ENCODE results near the gene CHRNB4. TPM values are rescaled to one million over a fixed set of nuclear protein-coding genes. Genes with fewer than 3 reads are reported as not detected.

The CHRNB4 gene
- polyA plus RNA-seq, 1 of the 3 experiments (the other 2 are of a cell fraction), result 0.30 TPM

- H3K4me2 ChIP-seq, result no peak overlapping the region
- ChIA-PET CTCF (interaction anchor here (0.6 to 8.5 kb wide), 4 partner anchors 15 to 117 kb away, joined by 3 to 157 read pairs (median 31); partner anchors contain the start of gene CHRNA3), POLR2A (interaction anchor here (2.2 to 8.9 kb wide), 2 partner anchors 8 to 38 kb away, joined by 6 to 191 read pairs; no protein-coding TSS in a partner anchor)
- H3K36me3 ChIP-seq (replicated peaks in 1 of 2; ENCODE audit: control insufficient read depth in 1 of 2, insufficient read depth in 2 of 2, low read length in 1 of 2), result peaks cover 0 to 2% of the 10 kb centered on the region in 2 experiments
- WGBS (ENCODE audit: low lambda C conversion rate), result 63% methylated on average over 7 of the region's 12 CpGs
- no peak overlapping the region for H3K9ac ChIP-seq
- H3K27me3 ChIP-seq (ENCODE audit: insufficient read depth), result peaks cover 4% of the 10 kb centered on the region
- no peaks in the 10 kb centered on the region for H3K79me2 ChIP-seq (ENCODE audit: insufficient read depth)
- H3K9me2 ChIP-seq, result no peaks in the 10 kb centered on the region
- no peak overlapping the region for H3K27ac ChIP-seq (ENCODE audit: low read depth in 2 of 2, low read length in 1 of 2)
- H3K9me3 ChIP-seq, result 0 out of 2 replicates have a peak, but pooled peaks cover 5% of the 10 kb centered on the region
- H3K4me3 ChIP-seq (ENCODE audit: low read depth in 2 of 2, low read length in 1 of 2), result no peak overlapping the region; a peak in 1 of 4 replicates
- no peaks in the 10 kb centered on the region for H3F3A ChIP-seq (replicated peaks; ENCODE audit: insufficient read depth)
- peaks cover 0 to 25% of the 10 kb centered on the region in 2 experiments; a peak in 1 of 4 replicates for H3K4me1 ChIP-seq (ENCODE audit: control insufficient read depth in 1 of 2, insufficient read depth in 2 of 2, low read depth in 1 of 2, low read length in 1 of 2)
- H2AFZ ChIP-seq (ENCODE audit: low read depth), result no peak overlapping the region
- TF ChIP-seq PBX3 (IDR thresholded peaks at IDR 0.05), result no peak
- no peak for TF ChIP-seq RXRA (IDR thresholded peaks at IDR 0.05; ENCODE audit: borderline replicate concordance, low read depth)
- TF ChIP-seq GATA2 (CRISPR knock-in tag; IDR thresholded peaks at IDR 0.05), result no peak
- no peak for TF ChIP-seq TAF1 (IDR thresholded peaks at IDR 0.05; ENCODE audit: borderline replicate concordance, low read depth, low read length)
- TF ChIP-seq NRF1 (IDR thresholded peaks at IDR 0.05; ENCODE audit: low read depth, low read length), result no peak
- TF ChIP-seq FOXJ3 (CRISPR knock-in tag; IDR thresholded peaks at IDR 0.05), result no peak
- TF ChIP-seq JUND (IDR thresholded peaks at IDR 0.05), result no peak
- TF ChIP-seq MAX (IDR thresholded peaks at IDR 0.05; ENCODE audit: low read depth), result no peak
- TF ChIP-seq FOSL2 (IDR thresholded peaks at IDR 0.05; ENCODE audit: borderline replicate concordance, low read depth), result no peak
- no peak for TF ChIP-seq EP300 (IDR thresholded peaks at IDR 0.05; ENCODE audit: borderline replicate concordance in 1 of 2, low read depth in 1 of 2, low read length in 1 of 2)
- no peak for TF ChIP-seq SIN3A (IDR thresholded peaks at IDR 0.05; ENCODE audit: borderline replicate concordance, low read depth, low read length)
- TF ChIP-seq GABPA (IDR thresholded peaks at IDR 0.05; ENCODE audit: low read depth), result no peak
- no peak for DNase-seq
- no peaks in the 10 kb centered on the region for H4K20me1 ChIP-seq (ENCODE audit: insufficient read depth)
Measured at GRCh38 chr15:78634210-78635145, 6.5 kb downstream of the CHRNB4 start.

GRCh38 chr15:78633348-78633747 is 7.7 kb downstream of the CHRNB4 start:
- 34% methylated on average over 2 of the region's 2 CpGs for WGBS (ENCODE audit: low lambda C conversion rate)
- CTCF ChIA-PET, result interaction anchor here (1.2 kb wide), 1 partner anchor 76 kb away, joined by 5 read pairs; no protein-coding TSS in a partner anchor

More at GRCh38 chr15:78633348-78633747, 7.7 kb downstream of the CHRNB4 start:
- Histone ChIP-seq H3F3A (replicated peaks; ENCODE audit: insufficient read depth) (no peaks in the 10 kb centered on the region), H4K20me1 (ENCODE audit: insufficient read depth) (no peaks in the 10 kb centered on the region), H2AFZ (ENCODE audit: low read depth) (no peak overlapping the region), H3K4me3 (ENCODE audit: low read depth in 2 of 2, low read length in 1 of 2) (no peak overlapping the region; a peak in 1 of 4 replicates), H3K27ac (ENCODE audit: low read depth in 2 of 2, low read length in 1 of 2) (no peak overlapping the region), H3K9ac (no peak overlapping the region), H3K9me3 (0 out of 2 replicates have a peak, but pooled peaks cover 5% of the 10 kb centered on the region), H3K4me1 (ENCODE audit: control insufficient read depth in 1 of 2, insufficient read depth in 2 of 2, low read depth in 1 of 2, low read length in 1 of 2) (peaks cover 0 to 18% of the 10 kb centered on the region in 2 experiments; a peak in 1 of 4 replicates), H3K9me2 (no peaks in the 10 kb centered on the region), H3K36me3 (replicated peaks in 1 of 2; ENCODE audit: control insufficient read depth in 1 of 2, insufficient read depth in 2 of 2, low read length in 1 of 2) (peaks cover 0 to 2% of the 10 kb centered on the region in 2 experiments), H3K27me3 (ENCODE audit: insufficient read depth) (peaks cover 4% of the 10 kb centered on the region), H3K79me2 (ENCODE audit: insufficient read depth) (no peaks in the 10 kb centered on the region), H3K4me2 (no peak overlapping the region)
- POLR2A ChIA-PET, result no interaction called here
- DNase-seq, result no peak
- TF ChIP-seq SIN3A (IDR thresholded peaks at IDR 0.05; ENCODE audit: borderline replicate concordance, low read depth, low read length) (no peak), YY1 (IDR thresholded peaks at IDR 0.05; ENCODE audit: low read depth) (no peak), GABPA (IDR thresholded peaks at IDR 0.05; ENCODE audit: low read depth) (no peak), MXI1 (IDR thresholded peaks at IDR 0.05; ENCODE audit: low read depth, low read length) (no peak), CTCF (IDR thresholded peaks at IDR 0.05) (no peak)
